Measurements from ENCODE around the gene IFNAR1. TPM values are rescaled to one million over a fixed set of nuclear protein-coding genes. Genes with fewer than 3 reads are reported as not detected.

The IFNAR1 gene
- total RNA-seq, 2 experiments from 2014 or later: 37.6 to 40.9 TPM

GRCh38 chr21:33402001-33402979, 77.5 kb downstream of the IFNAR1 start:
- no peak for DNase-seq
- POLR2A ChIA-PET: no interaction called here
- H3K4me1 Mint-ChIP-seq: peaks cover 33% of the 10 kb centered on the region
- peak overlapping the region; percentile 73 for H3K4me3 Mint-ChIP-seq
- CTCF ChIA-PET: interaction anchor here (0.6 to 0.7 kb wide), 2 partner anchors 32 to 137 kb away, joined by 3 read pairs; no protein-coding TSS in a partner anchor
- peaks cover 8% of the 10 kb centered on the region for H3K36me3 Mint-ChIP-seq (ENCODE audit: low read depth)
- H3K9me3 Mint-ChIP-seq: no peaks in the 10 kb centered on the region
- peaks cover 25% of the 10 kb centered on the region for H3K27me3 Mint-ChIP-seq
- H3K27ac Mint-ChIP-seq: peak overlapping the region; percentile 71

- Mint-ChIP-seq H3K27ac (peak within 1 kb of the TSS; percentile 71), H3K27me3 (peaks cover 25% of the 10 kb centered on the region), H3K4me1 (peaks cover 33% of the 10 kb centered on the region), H3K4me3 (peak within 1 kb of the TSS; percentile 79), H3K9me3 (no peaks in the 10 kb centered on the region), H3K36me3 (ENCODE audit: low read depth) (peaks cover 8% of the 10 kb centered on the region)
- CTCF ChIA-PET: interaction anchor here (0.6 to 1.0 kb wide), 2 partner anchors 31 to 632 kb away, joined by 3 read pairs; partner anchors contain the start of gene PAXBP1
- DNase-seq: peak; percentile 27
- POLR2A ChIA-PET: no interaction called here
Observed at GRCh38 chr21:33403128-33403785, 78.5 kb downstream of the IFNAR1 start, which contains the start of gene IFNGR2. TSS of gene IFNGR2 (plus strand) at chr21:33403413. CDS start at chr21:33403544, 131 bp downstream.

GRCh38 chr21:33403786-33404585, 79.2 kb downstream of the IFNAR1 start:
- Mint-ChIP-seq H3K27me3 (peaks cover 24% of the 10 kb centered on the region), H3K4me3 (peak overlapping the region; percentile 79), H3K27ac (peak overlapping the region; percentile 43), H3K36me3 (ENCODE audit: low read depth) (peaks cover 10% of the 10 kb centered on the region), H3K4me1 (peaks cover 37% of the 10 kb centered on the region), H3K9me3 (no peaks in the 10 kb centered on the region)
- DNase-seq: peak; percentile 13
- ChIA-PET CTCF (interaction anchor here (0.8 to 1.0 kb wide), 2 partner anchors 61 to 633 kb away, joined by 3 read pairs; partner anchors contain the start of gene PAXBP1), POLR2A (no interaction called here)

- peaks cover 10% of the 10 kb centered on the region for H3K36me3 Mint-ChIP-seq (ENCODE audit: low read depth)
- peaks cover 17% of the 10 kb centered on the region for H3K27me3 Mint-ChIP-seq
- no peak overlapping the region for H3K27ac Mint-ChIP-seq
- CTCF ChIA-PET: interaction anchor here (1.1 kb wide), 1 partner anchor 20 kb away, joined by 3 read pairs; no protein-coding TSS in a partner anchor
- POLR2A ChIA-PET: no interaction called here
- H3K4me3 Mint-ChIP-seq: no peak overlapping the region
- peaks cover 31% of the 10 kb centered on the region for H3K4me1 Mint-ChIP-seq
- DNase-seq: no peak
- no peaks in the 10 kb centered on the region for H3K9me3 Mint-ChIP-seq
Observed at GRCh38 chr21:33406493-33406892, 81.7 kb downstream of the IFNAR1 start.

Other genes starting within 250 kb of the IFNAR1 start
- 10 to 100 TPM; 55.5 to 64.4 TPM for gene IFNAR2, start 95.0 kb upstream of the IFNAR1 start, total RNA-seq
- gene IL10RB, start 58.6 kb upstream of the IFNAR1 start, total RNA-seq: 10 to 100 TPM; 41.0 to 42.9 TPM
- gene IFNGR2, start 78.4 kb downstream of the IFNAR1 start, total RNA-seq: 10 to 100 TPM; 11.3 to 11.8 TPM
- 10 to 100 TPM; 33.5 to 34.4 TPM for gene TMEM50B, start 155.0 kb downstream of the IFNAR1 start, total RNA-seq
- gene DNAJC28, start 166.7 kb downstream of the IFNAR1 start, total RNA-seq: under 1 TPM; 0.40 to 0.58 TPM
- gene GART, start 217.1 kb downstream of the IFNAR1 start, total RNA-seq: 100 to 1,000 TPM; 123 to 124 TPM
- gene SON, start 218.1 kb downstream of the IFNAR1 start, total RNA-seq: 100 to 1,000 TPM; 310 to 322 TPM